Skin of body (tissue), 2 donors: ENCODE measurements around the gene FOXK2. TPM values are rescaled to one million over a fixed set of nuclear protein-coding genes. Genes with fewer than 3 reads are reported as not detected.

ENCODE experiments used
- DNase-seq: peaks from one replicate; lab custom pipeline; 2025; lab: John Stamatoyannopoulos, UW
- total RNA-seq: library from RNA; depleted of rRNA; stranded (reverse); fragments of >200 nt; gene quantifications from one replicate; pipeline ENCODE4 v1.2.3, GENCODE V29; 2014

The FOXK2 gene
- total RNA-seq, 1 donor from 2014 or later, result 25.4 TPM

DNA sequence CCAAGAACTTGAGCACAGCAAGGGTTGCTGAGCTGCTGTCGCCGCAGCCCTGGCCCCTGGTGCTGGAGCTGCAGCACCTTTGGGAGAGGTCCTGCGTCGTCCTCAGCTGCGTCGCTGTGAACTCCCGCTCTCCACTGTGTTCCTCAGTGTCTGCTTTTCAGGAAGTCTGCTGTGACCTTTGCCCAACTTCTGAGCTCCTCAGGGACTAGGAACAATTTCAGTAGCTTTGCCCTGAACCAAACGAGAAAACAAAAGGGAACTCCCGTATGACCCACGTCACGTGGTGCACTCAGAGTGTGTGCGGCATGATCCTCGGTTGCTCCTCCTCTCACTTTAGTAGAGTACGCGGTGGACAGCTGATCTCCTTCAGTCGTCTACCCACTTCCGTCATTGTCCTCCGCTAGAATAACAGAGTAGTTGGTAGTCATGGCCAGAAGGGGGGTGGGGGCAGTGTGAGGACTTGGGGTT is 84.5 kb downstream of the FOXK2 start:
- DNase-seq, result peak; percentile 54

- no peak for DNase-seq
Measured at GRCh38 chr17:82604532-82604931, 85.0 kb downstream of the FOXK2 start.

- no peak for DNase-seq
Measured at GRCh38 chr17:82605939-82606600, 86.5 kb downstream of the FOXK2 start.

DNA sequence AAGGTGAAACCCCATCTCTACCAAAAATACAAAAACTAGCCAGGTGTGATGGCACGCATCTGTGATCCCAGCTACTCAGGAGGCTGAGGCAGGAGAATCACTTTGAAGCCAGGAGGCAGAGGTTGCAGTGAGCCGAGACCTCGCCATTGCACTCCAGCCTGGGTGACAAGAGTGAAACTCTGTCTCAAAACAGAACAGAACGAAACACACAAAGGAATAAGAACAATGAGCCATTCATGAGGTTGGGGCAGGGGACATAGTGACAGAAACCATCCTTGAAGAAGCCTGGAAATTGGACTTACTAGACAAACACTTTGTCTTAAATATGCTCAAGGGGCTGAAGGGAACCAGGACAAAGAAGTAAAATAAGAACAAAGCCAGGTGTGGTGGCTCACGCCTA is 89.3 kb downstream of the FOXK2 start:
- DNase-seq, result no peak

DNA sequence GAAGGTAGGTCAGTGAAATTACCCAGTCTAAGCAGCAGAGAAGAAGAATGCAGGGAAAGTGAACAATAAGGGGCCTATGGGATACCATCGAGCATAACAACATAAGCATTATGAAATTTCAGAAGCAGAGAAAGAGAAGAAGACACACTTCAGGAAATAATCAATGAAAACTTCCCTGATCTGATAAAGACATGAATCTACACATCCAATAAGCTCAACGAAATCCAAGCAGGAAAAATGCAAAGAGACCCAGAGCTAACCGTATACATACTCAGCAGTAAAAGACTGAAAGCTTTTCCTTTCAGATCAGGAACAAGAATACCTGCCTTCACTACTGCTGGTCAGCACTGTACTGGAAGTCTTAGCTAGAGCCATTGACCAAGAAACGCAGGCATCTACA is 90.1 kb downstream of the FOXK2 start:
- no peak for DNase-seq

DNA sequence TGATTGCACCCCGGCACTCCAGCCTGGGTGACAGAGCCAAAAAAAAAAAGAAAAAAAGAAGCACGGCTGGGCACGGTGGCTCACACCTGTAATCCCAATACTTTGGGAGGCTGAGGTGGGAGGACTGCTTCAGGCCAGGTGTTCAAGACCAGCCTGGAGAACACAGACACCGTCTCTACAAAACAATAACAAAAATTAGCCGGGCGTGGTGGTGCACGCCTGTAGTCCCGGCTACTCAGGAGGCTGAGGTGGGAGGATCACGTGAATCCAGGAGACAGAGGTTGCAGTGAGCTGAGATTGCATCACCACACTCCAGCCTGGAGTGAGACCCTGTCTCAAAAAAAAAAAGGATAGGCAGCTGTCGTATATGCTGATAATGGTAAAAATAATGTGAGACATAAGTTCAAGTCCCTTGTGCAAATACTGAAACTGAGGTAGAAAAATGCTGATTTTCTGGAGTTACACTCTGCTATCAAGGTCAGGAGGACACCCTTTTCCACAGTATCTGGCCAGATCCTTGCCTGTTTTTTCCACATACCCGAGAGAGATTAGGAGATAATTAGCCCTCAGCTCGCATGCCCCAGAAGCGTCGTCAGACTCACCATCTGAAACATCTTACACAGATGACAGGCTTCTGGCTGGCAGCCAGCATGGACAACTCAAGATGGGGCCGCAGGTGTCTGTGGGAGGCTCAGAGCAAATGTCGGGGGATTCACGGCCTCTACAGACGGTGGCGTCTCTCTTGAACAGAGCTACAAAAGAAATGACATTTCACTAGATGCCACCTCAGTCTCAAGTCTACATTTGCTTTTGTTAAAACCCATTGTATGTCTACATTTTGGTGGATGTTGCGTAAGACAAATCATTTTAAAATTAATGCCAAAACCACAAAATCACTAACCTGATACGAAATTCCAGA is 91.9 kb downstream of the FOXK2 start:
- no peak for DNase-seq

DNA sequence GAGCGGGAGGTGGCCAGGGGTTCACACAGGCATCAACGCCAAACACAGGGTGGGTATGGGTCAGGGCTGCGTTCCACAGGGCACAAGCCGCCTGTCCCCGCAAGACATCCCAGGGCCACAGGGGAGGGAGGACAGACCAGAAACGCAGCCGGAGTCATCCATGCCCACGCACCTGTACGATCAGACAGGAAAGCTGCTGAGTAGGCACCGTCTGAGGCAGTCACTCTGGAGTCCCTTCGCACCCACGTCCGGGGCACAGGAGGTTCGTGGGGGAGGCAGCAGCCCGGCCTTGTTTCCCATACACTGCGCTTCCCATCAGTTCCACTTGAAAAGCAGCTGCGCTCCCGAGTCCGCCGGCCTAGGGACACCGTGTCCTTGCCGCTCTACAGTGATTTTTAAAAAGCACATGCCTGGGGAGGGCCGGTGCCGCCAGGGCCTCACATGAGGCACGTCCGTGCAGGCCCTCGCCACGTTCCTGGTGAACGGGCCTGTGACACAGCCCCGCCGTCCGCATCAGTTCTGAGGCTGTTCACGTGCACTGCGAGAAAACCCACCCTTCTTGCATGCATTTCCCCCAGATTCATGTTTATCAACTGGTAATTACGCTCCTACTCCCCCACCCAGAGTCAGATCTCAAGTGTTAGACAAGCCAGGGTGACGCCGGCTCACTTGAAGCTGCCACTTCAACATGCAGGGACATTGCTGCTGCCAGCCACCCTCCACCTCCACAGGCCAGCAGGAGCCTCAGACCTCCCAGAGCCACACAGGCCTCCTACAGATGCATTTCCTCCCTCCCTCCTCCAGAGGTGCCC is 94.0 kb downstream of the FOXK2 start:
- no peak for DNase-seq

- DNase-seq, result no peak
Measured at GRCh38 chr17:82614095-82614631, 94.6 kb downstream of the FOXK2 start.

GRCh38 chr17:82615084-82616020 is 95.8 kb downstream of the FOXK2 start:
- DNase-seq, result no peak

DNA sequence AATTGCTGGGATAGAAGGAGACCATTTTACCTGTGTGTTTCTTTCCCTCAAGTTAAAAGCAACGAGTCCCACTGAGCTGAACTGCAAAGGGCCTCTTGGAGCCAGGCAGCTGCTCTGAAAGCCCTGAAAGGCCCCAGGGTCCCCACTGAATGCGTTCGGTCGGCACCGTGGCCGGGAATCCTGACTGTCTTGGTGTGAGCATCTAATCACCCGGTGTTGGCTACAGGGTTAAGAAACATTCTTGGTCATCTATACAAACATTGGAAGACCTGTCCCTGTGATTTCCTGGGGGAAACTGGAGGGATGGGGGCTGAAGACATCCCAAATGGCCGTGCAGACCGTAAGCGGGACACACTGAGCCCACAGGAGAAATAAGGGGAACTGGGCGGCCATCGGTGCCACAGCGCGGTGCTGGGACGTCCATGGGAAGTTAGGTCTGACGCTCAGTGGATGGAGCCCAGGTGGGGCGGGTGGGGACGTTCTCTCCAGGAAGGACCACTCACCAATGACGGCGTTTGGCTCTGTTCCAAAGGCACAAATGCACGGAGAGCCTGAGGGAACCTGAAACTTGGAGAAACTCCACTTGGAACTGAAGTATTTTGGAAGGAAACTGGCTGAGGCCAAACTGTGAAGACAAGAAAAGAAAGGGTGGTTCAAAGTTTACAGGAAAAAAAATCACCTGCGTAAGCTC is 96.6 kb downstream of the FOXK2 start:
- no peak for DNase-seq

- DNase-seq, result no peak
Measured at GRCh38 chr17:82619211-82619610, 99.7 kb downstream of the FOXK2 start.

GRCh38 chr17:82619641-82620040 is 100.1 kb downstream of the FOXK2 start:
- DNase-seq, result no peak

GRCh38 chr17:82623707-82624106 is 104.2 kb downstream of the FOXK2 start:
- DNase-seq, result no peak

DNA sequence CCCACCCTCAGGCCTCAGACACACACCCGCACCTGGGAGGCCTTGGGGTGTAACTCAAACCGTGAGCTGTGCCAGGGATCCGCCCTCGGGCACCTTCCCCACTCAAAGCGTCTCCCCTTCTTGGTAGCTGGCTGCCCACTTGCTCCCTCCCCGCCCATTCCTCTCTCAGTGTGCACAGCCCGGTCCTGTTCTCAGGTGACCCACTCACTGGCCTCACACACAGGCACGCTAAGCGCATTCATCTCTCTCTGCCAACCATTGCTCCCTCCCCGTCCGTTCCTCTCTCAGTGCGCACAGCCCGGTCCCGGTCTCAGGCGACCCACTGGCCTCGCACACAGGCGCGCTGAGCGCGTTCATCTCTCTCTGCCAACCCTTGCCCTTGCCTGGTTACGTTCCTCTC is 107.9 kb downstream of the FOXK2 start:
- no peak for DNase-seq

DNA sequence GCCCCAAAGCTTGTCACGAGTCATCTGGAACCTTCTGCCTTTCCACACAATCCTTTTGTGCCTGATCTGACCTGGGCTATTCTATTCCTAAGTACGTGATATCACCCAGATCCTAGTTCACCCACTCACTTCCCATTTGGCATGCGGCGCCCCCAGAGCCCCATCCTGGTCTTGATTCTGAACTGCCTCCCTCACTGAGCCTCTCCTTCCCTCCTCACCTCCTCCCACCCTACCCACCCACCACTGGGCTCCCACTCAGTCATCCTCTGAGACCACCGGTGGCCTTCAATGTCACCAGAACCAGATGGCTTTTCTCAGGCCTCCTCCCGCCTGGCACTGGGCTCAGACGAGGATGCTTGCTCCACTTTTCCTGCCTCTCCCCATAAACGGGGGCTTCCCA is 110.2 kb downstream of the FOXK2 start:
- DNase-seq, result no peak

GRCh38 chr17:82630212-82630611 is 110.7 kb downstream of the FOXK2 start:
- no peak for DNase-seq

DNA sequence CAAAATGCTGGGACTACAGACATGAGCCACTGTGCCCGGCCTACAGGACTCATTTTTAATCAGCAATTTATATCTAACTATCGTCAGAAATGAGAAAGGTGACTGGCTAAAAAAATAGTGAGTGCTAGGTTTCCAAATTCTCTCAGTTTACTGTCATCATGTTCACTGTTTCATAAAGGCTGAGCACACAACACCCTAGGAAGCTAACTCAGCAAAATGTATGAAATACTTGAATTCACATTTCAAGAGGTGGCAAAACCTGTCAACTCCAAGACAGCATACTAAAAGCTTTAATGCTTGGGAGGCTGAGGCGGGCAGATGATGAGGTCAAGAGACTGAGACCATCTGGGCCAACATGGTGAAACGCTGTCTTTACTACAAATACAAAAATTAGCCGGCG is 112.0 kb downstream of the FOXK2 start:
- DNase-seq, result no peak

GRCh38 chr17:82632451-82632850 is 112.9 kb downstream of the FOXK2 start:
- DNase-seq, result no peak

DNA sequence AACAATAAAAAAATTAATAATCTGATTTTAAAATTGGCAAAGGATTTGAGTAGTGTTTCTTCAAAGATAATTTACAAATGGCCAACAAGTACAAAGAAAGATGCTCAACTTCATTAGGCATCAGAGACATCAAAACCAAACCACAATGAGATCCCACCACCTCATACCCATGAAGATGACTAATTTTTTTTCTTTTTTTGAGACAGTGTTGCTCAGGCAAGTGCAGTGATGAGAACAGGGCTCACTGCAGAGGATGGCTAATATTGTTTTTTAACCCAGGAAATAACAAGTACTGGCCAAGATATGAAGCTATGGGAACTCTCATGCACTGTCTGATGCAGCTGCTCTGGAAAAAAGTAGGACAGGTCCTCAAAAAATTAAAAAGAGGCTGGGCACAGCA is 113.8 kb downstream of the FOXK2 start:
- DNase-seq, result no peak
